GM12878 (cell line): ENCODE measurements around the gene RASL10A. TPM values are rescaled to one million over a fixed set of nuclear protein-coding genes. Genes with fewer than 3 reads are reported as not detected.
A peak's percentile ranks its signal among the peaks of the same experiment; 100 is the strongest.

Source experiments
- ATAC-seq: fragments of 200-7000 bp; cut with Tn5 transposase; 3 replicates; pipeline ENCODE4 v1.9.1; 2020; ENCODE audit warnings: mild to moderate bottlenecking, moderate library complexity
- BruUV-seq: library from RNA; stranded (reverse); fragments of 400-500 nt; replicated peaks from 2 replicates; lab custom pipeline; 2021; lab: Mats Ljungman, UMichigan
- CTCF ChIA-PET: fragments of 300-600 bp; sonication (Branson Sonifier 250); formaldehyde crosslinking; extraction: SDS; loops from one replicate; lab custom pipeline; 2021; ENCODE audit warnings: inconsistent platforms; lab: Yijun Ruan, JAX
- POLR2A ChIA-PET: fragments of 350-600 bp; formaldehyde crosslinking; extraction: SDS; loops from one replicate; lab custom pipeline; 2021; ENCODE audit warnings: inconsistent platforms; lab: Charles Lee
- RAD21 ChIA-PET: fragments of 300-600 bp; sonication (Branson Sonifier 250); formaldehyde crosslinking; loops from one replicate; lab custom pipeline; 2023; ENCODE audit warnings: antibody characterized with exemption; ENCODE audit not compliant: unreplicated experiment; lab: Charles Lee
- SMC1A ChIA-PET: fragments of 300-600 bp; sonication (Branson Sonifier 250); formaldehyde crosslinking; loops from one replicate; lab custom pipeline; 2023; ENCODE audit not compliant: unreplicated experiment, uncharacterized antibody; lab: Charles Lee
- DNase-seq: peaks from one replicate; pipeline ENCODE4 v3.0.0-alpha.2; 2011; ENCODE audit warnings: low read depth, low spot score
- FAIRE-seq: peaks from 3 replicates; lab custom pipeline; 2011; peaks lifted over from hg19 to GRCh38; lab: Jason Lieb, UNC
- H2AFZ ChIP-seq: 2 replicates; pipeline ENCODE4 v1.6.0; 2011; ENCODE audit warnings: low read depth, low read length, control low read depth; ENCODE audit not compliant: control insufficient read depth
- H3K27ac ChIP-seq: 2 replicates; pipeline ENCODE4 v1.5.1; 2011; ENCODE audit warnings: control low read depth; ENCODE audit not compliant: control insufficient read depth, insufficient read depth
- H3K27me3 ChIP-seq, 2 experiments: replicated peaks in 1 of 2; 2 replicates each; pipeline versions ENCODE4 v1.6.0 to v1.6.1; 2011; ENCODE audit warnings: low read length in 1 of 2; ENCODE audit not compliant: control insufficient read depth in 2 of 2, insufficient read depth in 2 of 2
- H3K36me3 ChIP-seq, 2 experiments: 2 replicates each; pipeline ENCODE4 v1.5.1; 2011; ENCODE audit warnings: low read length in 1 of 2; ENCODE audit not compliant: control insufficient read depth in 2 of 2, insufficient read depth in 2 of 2
- H3K4me1 ChIP-seq: 2 replicates; pipeline ENCODE4 v1.6.1; 2011; ENCODE audit warnings: mild to moderate bottlenecking, low read length, moderate library complexity, mixed read lengths; ENCODE audit not compliant: control insufficient read depth, insufficient read depth
- H3K4me2 ChIP-seq: 2 replicates; pipeline ENCODE4 v1.6.0; 2011; ENCODE audit warnings: control low read depth; ENCODE audit not compliant: control insufficient read depth, insufficient read depth
- H3K4me3 ChIP-seq: fragments of 200-600 bp; sonication (generic); 2 replicates; pipeline ENCODE4 v1.5.1; 2016
- H3K79me2 ChIP-seq: 2 replicates; pipeline ENCODE4 v1.6.0; 2011; ENCODE audit warnings: low read length; ENCODE audit not compliant: control insufficient read depth, insufficient read depth
- H3K9ac ChIP-seq: 2 replicates; pipeline ENCODE4 v1.8.0; 2011; ENCODE audit warnings: low read length, control low read depth, mixed read lengths; ENCODE audit not compliant: control insufficient read depth, insufficient read depth
- H3K9me3 ChIP-seq: replicated peaks from 3 replicates; pipeline ENCODE4 v1.5.1; 2011; ENCODE audit warnings: mild to moderate bottlenecking, low read length; ENCODE audit not compliant: control insufficient read depth, insufficient read depth
- H4K20me1 ChIP-seq: 2 replicates; pipeline ENCODE4 v1.6.0; 2011; ENCODE audit not compliant: control insufficient read depth, insufficient read depth
- ATF7 ChIP-seq: fragments of 450-650 bp; IDR thresholded peaks from 2 replicates; pipeline ENCODE4 v1.6.1; 2016; ENCODE audit warnings: low read depth, mild to moderate bottlenecking
- FOXM1 ChIP-seq: IDR thresholded peaks from 2 replicates; pipeline ENCODE4 v1.6.1; 2012; ENCODE audit warnings: low read depth, mild to moderate bottlenecking, inconsistent platforms, low read length, moderate library complexity
- HDAC2 ChIP-seq: fragments of 200-600 bp; sonication (generic); IDR thresholded peaks from 2 replicates; pipeline ENCODE4 v1.6.1; 2017
- JUND ChIP-seq: IDR thresholded peaks from 2 replicates; pipeline ENCODE4 v1.6.1; 2012; ENCODE audit warnings: low read depth, mild to moderate bottlenecking, low read length, improper control_type of control experiment, moderate library complexity
- NR2C1 ChIP-seq: fragments of 450-650 bp; IDR thresholded peaks from 2 replicates; pipeline ENCODE4 v1.6.1; 2017; ENCODE audit warnings: antibody characterized with exemption, mild to moderate bottlenecking, moderate library complexity
- PML ChIP-seq: IDR thresholded peaks from 2 replicates; pipeline ENCODE4 v1.6.1; 2012; ENCODE audit warnings: low read length, inconsistent platforms
- POU2F2 ChIP-seq: IDR thresholded peaks from 3 replicates; pipeline ENCODE4 v1.6.1; 2011; ENCODE audit warnings: low read depth, mild to moderate bottlenecking, low read length, borderline replicate concordance
- RB1 ChIP-seq: fragments of 450-650 bp; formaldehyde crosslinking; IDR thresholded peaks from 2 replicates; pipeline ENCODE4 v1.6.1; 2017; ENCODE audit warnings: mild to moderate bottlenecking, borderline replicate concordance
- RFX5 ChIP-seq: IDR thresholded peaks from 2 replicates; pipeline ENCODE4 v1.6.1; 2011; ENCODE audit warnings: low read depth, low read length, improper control_type of control experiment
- RUNX3 ChIP-seq: IDR thresholded peaks from 2 replicates; pipeline ENCODE4 v1.6.1; 2012; ENCODE audit warnings: low read length, inconsistent platforms
- SIX5 ChIP-seq: IDR thresholded peaks from 2 replicates; pipeline ENCODE4 v1.6.1; 2011; ENCODE audit warnings: mild to moderate bottlenecking, low read depth, low read length, moderate library complexity; ENCODE audit not compliant: severe bottlenecking
- SMAD1 ChIP-seq: fragments of 450-650 bp; IDR thresholded peaks from 2 replicates; pipeline ENCODE4 v1.6.1; 2018; ENCODE audit warnings: mild to moderate bottlenecking, low read depth; ENCODE audit not compliant: partially characterized antibody
- SUPT20H ChIP-seq: IDR thresholded peaks from 2 replicates; pipeline ENCODE4 v1.6.1; 2011; ENCODE audit warnings: low read depth, mild to moderate bottlenecking, low read length, moderate library complexity, borderline replicate concordance; ENCODE audit not compliant: control insufficient read depth
- WGBS: methylation state at CpG from one replicate; pipeline ENCODE4 v1.1.6; 2016; ENCODE audit warnings: low lambda C conversion rate; ENCODE audit not compliant: insufficient replicate concordance, insufficient coverage; ENCODE audit errors: missing lambda C conversion rate; 5-methylcytosine and 5-hydroxymethylcytosine counted together
- in situ Hi-C: fragments of 300-500 bp; cut with MboI; formaldehyde crosslinking; loops from 9 replicates; pipeline ENCODE4 v1.14.3; 2018; ENCODE audit warnings: mixed read lengths
- intact Hi-C: fragments of 100-400 bp; cut with micrococcal nuclease; formaldehyde crosslinking; loops from one replicate; pipeline ENCODE4 v1.14.2; 2022; ENCODE audit not compliant: unreplicated experiment
- polyA plus RNA-seq, 11 experiments: library from polyadenylated mRNA; depleted of rRNA in 4 of 11; unstranded in 6 of 11; stranded (reverse) in 5 of 11; fragments of >200 nt; fragmentation: Nextera tagmentation in 4 of 11; fragmentation: Illumina TruSeq in 1 of 11; extraction: Ambion mirVana in 4 of 11; extraction: Trizol in 1 of 11; gene quantifications; 1 replicate in 1 of 11; 2 replicates in 10 of 11; pipeline versions ENCODE4 v1.2.1 to v1.2.3, GENCODE V29; 2011 to 2016; ENCODE audit warnings: inconsistent platforms in 2 of 11, missing spikeins in 2 of 11, low read depth in 1 of 11
- total RNA-seq, 4 experiments: library from RNA; depleted of rRNA in 3 of 4; stranded (reverse); fragments of >200 nt in 3 of 4; fragmentation: Illumina TruSeq in 1 of 4; extraction: Trizol in 1 of 4; gene quantifications; 2 replicates each; pipeline versions ENCODE4 v1.2.1 to v1.2.3, GENCODE V29; 2013 to 2021
- TF ChIP-seq, protein P1 (sequence below): IDR thresholded peaks from 2 replicates; pipeline ENCODE4 v1.6.1; 2012; ENCODE audit warnings: low read depth, low read length, improper control_type of control experiment
- TF ChIP-seq, protein P2 (sequence below): fragments of 450-650 bp; IDR thresholded peaks from 2 replicates; pipeline ENCODE4 v1.6.1; 2018; ENCODE audit warnings: borderline replicate concordance, mild to moderate bottlenecking; ENCODE audit not compliant: partially characterized antibody
- TF ChIP-seq, protein P3 (sequence below): fragments of 450-650 bp; IDR thresholded peaks from 2 replicates; pipeline ENCODE4 v1.6.1; 2016; ENCODE audit warnings: mild to moderate bottlenecking, moderate library complexity, borderline replicate concordance

The RASL10A gene
- total and polyA plus RNA-seq, 10 of the 15 experiments (the other 5 are each of a cell fraction or from before 2014, with no cell fraction given), result 0.12 to 0.46 (median 0.21) TPM; not detected in 6

DNA sequence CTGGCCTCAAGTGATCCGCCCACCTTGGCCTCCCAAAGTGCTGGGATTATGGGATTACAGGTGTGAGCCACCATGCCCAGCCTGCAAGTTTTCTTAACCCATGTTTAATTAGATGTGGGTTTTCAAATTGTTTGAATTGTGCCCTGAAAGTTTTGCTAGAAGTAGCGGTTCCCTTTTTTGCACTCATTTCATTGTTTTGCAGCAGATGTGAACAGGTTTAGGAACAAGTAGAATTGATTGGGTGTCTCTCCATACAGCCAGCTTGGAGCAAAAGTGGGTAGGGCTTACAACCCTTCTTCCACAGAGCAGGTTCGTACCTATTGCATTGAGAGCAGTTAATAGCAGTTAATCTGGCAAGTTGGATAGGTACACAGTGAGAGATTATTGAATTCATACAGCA is 31.3 kb downstream of the RASL10A start:
- peak; percentile 61 for ATAC-seq
- RAD21 ChIA-PET, result no interaction called here
- DNase-seq, result no peak
- H3K9me3 ChIP-seq, result no peaks in the 10 kb centered on the region
- no peak overlapping the region for H3K9ac ChIP-seq
- FAIRE-seq, result no peak
- intact Hi-C loops (no loop called here), in situ Hi-C loops (no loop called here)
- CTCF ChIA-PET, result interaction anchor here (1.4 kb wide), 1 partner anchor 41 kb away, joined by 3 read pairs; no protein-coding TSS in a partner anchor
- no peak overlapping the region for H3K4me2 ChIP-seq
- no peak overlapping the region for H2AFZ ChIP-seq
- SMC1A ChIA-PET, result no interaction called here
- peaks cover 15% of the 10 kb centered on the region for H3K79me2 ChIP-seq
- H3K36me3 ChIP-seq, result peaks cover 21 to 63% of the 10 kb centered on the region in 2 experiments
- H4K20me1 ChIP-seq, result peaks cover 11% of the 10 kb centered on the region; the same call in 1 of the 2 replicates
- POLR2A ChIA-PET, result no interaction called here
- BruUV-seq, result no TSS peak
- no peak overlapping the region for H3K27ac ChIP-seq
- no peak overlapping the region for H3K4me3 ChIP-seq
- 82% methylated on average over 3 of the region's 3 CpGs for WGBS
- H3K27me3 ChIP-seq, result no peaks in the 10 kb centered on the region
- peaks cover 6% of the 10 kb centered on the region for H3K4me1 ChIP-seq
- TF ChIP-seq RUNX3 (no peak), NR2C1 (no peak), RFX5 (no peak), POU2F2 (no peak), SUPT20H (no peak), ATF7 (no peak), JUND (no peak), SIX5 (no peak), FOXM1 (no peak), SMAD1 (no peak), HDAC2 (no peak), RB1 (no peak), PML (no peak)
- TF ChIP-seq, protein P1, sequence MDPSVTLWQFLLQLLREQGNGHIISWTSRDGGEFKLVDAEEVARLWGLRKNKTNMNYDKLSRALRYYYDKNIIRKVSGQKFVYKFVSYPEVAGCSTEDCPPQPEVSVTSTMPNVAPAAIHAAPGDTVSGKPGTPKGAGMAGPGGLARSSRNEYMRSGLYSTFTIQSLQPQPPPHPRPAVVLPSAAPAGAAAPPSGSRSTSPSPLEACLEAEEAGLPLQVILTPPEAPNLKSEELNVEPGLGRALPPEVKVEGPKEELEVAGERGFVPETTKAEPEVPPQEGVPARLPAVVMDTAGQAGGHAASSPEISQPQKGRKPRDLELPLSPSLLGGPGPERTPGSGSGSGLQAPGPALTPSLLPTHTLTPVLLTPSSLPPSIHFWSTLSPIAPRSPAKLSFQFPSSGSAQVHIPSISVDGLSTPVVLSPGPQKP, result no peak
- TF ChIP-seq, protein P2, sequence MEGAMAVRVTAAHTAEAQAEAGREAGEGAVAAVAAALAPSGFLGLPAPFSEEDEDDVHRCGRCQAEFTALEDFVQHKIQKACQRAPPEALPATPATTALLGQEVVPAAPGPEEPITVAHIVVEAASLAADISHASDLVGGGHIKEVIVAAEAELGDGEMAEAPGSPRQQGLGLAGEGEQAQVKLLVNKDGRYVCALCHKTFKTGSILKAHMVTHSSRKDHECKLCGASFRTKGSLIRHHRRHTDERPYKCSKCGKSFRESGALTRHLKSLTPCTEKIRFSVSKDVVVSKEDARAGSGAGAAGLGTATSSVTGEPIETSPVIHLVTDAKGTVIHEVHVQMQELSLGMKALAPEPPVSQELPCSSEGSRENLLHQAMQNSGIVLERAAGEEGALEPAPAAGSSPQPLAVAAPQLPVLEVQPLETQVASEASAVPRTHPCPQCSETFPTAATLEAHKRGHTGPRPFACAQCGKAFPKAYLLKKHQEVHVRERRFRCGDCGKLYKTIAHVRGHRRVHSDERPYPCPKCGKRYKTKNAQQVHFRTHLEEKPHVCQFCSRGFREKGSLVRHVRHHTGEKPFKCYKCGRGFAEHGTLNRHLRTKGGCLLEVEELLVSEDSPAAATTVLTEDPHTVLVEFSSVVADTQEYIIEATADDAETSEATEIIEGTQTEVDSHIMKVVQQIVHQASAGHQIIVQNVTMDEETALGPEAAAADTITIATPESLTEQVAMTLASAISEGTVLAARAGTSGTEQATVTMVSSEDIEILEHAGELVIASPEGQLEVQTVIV, result no peak
- TF ChIP-seq, protein P3, sequence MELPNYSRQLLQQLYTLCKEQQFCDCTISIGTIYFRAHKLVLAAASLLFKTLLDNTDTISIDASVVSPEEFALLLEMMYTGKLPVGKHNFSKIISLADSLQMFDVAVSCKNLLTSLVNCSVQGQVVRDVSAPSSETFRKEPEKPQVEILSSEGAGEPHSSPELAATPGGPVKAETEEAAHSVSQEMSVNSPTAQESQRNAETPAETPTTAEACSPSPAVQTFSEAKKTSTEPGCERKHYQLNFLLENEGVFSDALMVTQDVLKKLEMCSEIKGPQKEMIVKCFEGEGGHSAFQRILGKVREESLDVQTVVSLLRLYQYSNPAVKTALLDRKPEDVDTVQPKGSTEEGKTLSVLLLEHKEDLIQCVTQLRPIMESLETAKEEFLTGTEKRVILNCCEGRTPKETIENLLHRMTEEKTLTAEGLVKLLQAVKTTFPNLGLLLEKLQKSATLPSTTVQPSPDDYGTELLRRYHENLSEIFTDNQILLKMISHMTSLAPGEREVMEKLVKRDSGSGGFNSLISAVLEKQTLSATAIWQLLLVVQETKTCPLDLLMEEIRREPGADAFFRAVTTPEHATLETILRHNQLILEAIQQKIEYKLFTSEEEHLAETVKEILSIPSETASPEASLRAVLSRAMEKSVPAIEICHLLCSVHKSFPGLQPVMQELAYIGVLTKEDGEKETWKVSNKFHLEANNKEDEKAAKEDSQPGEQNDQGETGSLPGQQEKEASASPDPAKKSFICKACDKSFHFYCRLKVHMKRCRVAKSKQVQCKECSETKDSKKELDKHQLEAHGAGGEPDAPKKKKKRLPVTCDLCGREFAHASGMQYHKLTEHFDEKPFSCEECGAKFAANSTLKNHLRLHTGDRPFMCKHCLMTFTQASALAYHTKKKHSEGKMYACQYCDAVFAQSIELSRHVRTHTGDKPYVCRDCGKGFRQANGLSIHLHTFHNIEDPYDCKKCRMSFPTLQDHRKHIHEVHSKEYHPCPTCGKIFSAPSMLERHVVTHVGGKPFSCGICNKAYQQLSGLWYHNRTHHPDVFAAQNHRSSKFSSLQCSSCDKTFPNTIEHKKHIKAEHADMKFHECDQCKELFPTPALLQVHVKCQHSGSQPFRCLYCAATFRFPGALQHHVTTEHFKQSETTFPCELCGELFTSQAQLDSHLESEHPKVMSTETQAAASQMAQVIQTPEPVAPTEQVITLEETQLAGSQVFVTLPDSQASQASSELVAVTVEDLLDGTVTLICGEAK, result no peak
